Measurements from ENCODE around the gene TRIB2. TPM values are rescaled to one million over a fixed set of nuclear protein-coding genes. Genes with fewer than 3 reads are reported as not detected.

The TRIB2 gene
- total RNA-seq, 1 donor from 2014 or later = 18.1 TPM

GRCh38 chr2:12737738-12738485 is 21.2 kb downstream of the TRIB2 start:
- no peak for DNase-seq (ENCODE audit: low spot score)

DNA sequence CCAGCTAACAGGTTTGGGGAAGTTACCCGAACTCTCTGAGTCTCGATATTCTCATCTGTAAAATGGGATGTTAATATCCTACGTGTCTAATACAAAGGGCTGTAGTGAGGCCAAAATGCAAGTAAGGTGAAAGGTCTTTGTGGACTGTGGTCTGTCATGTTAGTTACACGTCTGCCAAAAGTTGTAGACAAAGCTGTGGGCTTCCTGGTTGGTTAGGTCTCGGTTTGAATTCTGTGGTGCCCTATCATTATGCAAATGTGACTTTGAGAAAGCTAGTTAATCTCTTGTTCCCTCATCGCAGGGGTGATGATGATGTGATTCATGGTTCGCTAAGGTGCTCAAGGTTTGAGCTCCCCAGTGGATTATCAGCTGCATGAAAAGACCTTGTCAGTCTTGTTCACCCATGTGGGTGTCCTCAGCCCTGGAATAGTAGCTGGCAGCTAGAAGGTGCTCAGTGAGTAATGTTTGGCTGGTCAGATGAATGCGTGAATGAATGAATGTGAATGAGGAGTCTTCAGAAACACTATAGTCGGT is 23.1 kb downstream of the TRIB2 start:
- DNase-seq (ENCODE audit: low spot score) = no peak

DNA sequence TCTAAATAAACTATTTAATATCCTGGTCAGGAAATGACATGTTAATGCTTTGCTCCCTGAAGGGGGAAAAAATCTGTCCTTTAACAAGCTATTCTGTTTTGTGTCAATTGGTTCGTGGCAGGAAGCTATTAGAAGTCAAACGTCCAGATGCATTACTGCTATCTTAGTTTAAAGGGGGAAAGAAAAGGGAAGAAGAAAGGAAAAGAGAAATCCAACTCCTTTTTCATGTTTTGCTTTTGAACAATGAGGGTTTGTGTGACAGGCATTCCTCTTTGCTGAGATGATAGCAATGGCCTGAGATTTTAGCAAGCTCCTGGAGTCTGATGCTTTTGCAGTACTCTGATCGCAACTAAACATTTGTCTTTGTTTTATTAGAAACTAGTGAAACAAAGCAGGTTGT is 24.6 kb downstream of the TRIB2 start:
- DNase-seq (ENCODE audit: low spot score) = no peak

DNA sequence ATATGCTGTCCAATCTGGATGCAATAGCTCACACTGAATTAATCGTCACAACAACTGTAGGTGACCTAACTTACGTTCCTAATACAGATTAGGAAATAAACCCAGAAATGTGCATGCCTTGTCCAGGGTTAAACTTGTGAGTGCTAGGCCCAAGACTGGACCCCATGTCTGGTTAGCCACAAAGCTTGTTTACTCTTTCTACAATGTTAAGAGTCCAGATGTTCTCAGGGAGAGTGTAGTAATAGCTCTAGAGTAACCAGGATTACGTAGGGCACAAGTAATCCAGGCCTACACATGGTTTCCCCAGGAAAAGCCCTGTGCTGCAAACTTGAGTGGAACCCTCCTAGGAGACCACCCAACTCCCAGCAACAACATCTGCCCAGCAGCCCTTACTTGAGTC is 26.2 kb downstream of the TRIB2 start:
- DNase-seq (ENCODE audit: low spot score) = no peak

- DNase-seq (ENCODE audit: low spot score) = no peak
These were observed 33.6 kb downstream of the TRIB2 start for GRCh38 chr2:12750166-12750905.

GRCh38 chr2:12754643-12755042 is 37.9 kb downstream of the TRIB2 start:
- DNase-seq (ENCODE audit: low spot score) = no peak

GRCh38 chr2:12755384-12755783 is 38.6 kb downstream of the TRIB2 start:
- no peak for DNase-seq (ENCODE audit: low spot score)

GRCh38 chr2:12759248-12759647 is 42.5 kb downstream of the TRIB2 start:
- DNase-seq (ENCODE audit: low spot score) = no peak

DNA sequence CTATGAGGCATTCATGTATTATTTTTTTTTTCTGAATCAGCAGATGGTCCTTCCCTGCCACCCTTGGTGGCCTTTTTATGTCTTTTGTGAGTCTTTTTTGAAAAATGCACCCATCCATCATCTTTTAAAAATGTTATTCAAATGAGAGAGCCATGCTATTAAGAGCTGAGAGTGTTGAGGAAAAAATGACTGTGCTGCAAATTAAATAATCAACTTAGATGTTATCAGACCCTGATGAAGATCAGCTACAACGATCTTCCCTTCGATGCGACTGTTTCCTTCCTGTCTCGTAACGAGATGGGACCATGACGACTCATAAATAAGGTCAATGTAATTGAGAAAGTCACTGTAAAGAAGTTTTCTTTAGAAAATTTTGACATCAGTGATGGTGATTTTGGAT is 44.4 kb downstream of the TRIB2 start:
- no peak for DNase-seq (ENCODE audit: low spot score)

DNA sequence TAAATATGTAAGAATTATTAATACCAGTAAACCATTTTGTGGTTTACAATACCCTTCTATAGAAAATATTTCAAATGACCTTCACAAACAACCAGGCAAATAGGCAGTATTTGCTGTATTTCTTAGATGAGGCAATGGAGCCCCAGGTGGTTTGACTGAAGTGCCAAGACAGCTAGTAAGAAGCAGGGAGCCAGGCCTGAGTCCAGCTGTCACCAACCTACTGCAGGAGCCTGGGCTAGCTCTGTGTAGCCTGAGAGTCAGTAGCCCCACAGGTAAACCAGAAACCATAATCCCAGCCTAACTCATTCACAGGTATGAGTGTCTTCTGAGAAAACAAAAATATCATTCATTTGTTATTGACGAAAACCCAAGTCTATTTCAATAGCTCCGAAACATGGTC is 45.6 kb downstream of the TRIB2 start:
- DNase-seq (ENCODE audit: low spot score) = no peak

DNA sequence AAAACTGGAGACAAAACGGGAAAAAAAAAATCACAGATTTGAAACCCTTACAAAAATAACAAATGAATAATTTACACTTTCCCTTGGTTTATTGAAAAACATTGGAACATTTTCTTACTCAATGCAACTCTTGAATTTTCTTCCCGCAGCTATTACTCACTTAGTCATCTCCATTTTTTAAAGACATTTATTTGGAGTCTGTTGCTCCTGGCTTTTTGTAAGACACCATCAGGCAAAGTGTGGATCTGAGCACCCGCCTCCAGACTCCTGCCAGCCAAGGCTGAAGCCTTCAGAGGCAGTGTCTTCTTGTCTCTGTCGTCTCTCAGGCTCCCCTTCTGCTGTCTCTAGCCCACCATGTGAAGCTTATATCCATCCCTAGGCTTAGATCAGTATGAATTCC is 46.2 kb downstream of the TRIB2 start:
- DNase-seq (ENCODE audit: low spot score) = no peak

DNA sequence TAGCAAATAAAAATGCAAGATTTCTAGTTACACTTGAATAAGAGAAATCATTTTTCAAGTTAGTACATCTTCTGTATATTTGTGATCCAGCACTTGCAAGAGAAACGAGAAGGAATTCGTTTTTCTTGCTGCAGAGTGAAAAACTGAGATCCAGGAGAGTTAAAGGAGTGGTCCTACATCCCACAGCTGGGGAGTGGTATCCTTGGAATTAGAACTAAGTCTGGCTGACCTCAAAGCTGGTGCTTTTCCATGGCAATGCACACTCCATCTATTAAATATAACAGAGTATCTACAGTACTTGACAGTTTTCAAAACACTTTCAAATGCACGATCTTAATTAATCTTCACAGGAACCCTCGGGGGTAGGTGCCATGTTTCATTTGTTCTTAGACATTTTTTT is 46.8 kb downstream of the TRIB2 start:
- DNase-seq (ENCODE audit: low spot score) = no peak

- no peak for DNase-seq (ENCODE audit: low spot score)
These were observed 47.5 kb downstream of the TRIB2 start for GRCh38 chr2:12764075-12764730.

- DNase-seq (ENCODE audit: low spot score) = no peak
These were observed 48.3 kb downstream of the TRIB2 start for GRCh38 chr2:12764849-12765605.

- DNase-seq (ENCODE audit: low spot score) = no peak
These were observed 49.7 kb downstream of the TRIB2 start for GRCh38 chr2:12766421-12766879.

GRCh38 chr2:12767541-12767940 is 50.8 kb downstream of the TRIB2 start:
- no peak for DNase-seq (ENCODE audit: low spot score)

DNA sequence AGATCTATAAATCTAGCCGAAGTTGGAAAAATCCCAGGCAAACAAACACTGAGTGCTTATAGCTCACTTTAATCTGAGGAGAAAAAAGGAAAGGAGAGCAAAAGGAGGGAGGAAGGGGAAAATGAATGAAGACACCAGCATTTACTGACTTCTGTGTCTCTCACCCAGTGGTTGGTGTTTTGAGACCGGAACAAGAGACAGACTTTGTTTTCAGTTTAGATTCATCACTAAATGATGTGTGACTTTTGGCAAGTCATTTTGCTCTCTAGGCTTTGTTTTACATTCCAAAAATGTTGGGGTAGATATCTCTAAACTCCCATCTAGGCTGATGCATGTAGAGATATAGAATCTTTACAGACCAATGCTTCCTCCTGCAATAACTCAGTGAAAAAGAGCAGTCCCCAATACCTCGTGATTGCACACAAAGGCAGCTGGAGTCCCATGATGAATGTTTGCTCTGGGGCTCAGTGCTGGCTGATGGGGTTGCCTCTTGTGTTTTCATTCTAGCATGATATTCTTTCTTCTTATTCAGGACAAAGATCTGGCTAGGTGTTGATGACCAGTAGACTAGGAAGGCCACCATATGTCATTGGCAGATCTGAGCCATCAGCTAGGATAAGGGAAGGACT is 51.4 kb downstream of the TRIB2 start:
- DNase-seq (ENCODE audit: low spot score) = no peak

DNA sequence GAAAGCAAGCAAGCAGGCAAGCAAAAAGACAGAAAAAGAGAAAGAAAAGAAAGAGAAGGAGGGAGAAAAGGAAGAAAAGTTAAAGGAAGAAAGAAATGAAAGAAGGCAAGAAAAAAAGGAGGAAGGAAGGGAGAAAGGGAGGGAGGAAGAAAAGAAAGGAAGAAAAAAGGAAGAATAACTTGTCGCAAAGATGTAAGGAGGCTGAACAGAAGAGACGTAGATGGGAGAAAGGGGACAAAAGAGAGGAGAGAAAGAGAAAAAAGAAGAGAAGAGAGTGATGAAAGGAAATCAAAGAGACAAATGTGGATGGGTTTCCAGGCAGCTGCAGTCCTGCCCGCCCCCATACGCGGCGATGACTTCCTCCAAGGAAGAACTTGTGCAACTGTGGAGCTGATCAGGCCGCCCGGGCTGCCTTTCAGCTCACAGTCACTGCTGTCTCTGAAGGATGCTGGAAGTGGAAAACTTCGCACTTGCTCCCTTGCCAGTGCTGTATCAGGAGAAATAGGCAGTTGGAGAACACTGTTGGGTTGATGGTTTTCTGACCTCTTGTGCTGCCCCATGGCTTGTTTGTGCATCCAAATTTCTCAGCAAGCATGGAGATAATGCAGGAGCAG is 52.9 kb downstream of the TRIB2 start:
- DNase-seq (ENCODE audit: low spot score) = no peak

GRCh38 chr2:12770300-12770968 is 53.7 kb downstream of the TRIB2 start:
- no peak for DNase-seq (ENCODE audit: low spot score)

GRCh38 chr2:12771154-12771553 is 54.4 kb downstream of the TRIB2 start:
- DNase-seq (ENCODE audit: low spot score) = no peak
